Cardiac septum (tissue), 1 donor: ENCODE measurements around the gene MAN1B1. TPM values are rescaled to one million over a fixed set of nuclear protein-coding genes. Genes with fewer than 3 reads are reported as not detected.

Source experiments
- DNase-seq: peaks from one replicate; pipeline ENCODE4 v3.0.0-alpha.2; 2020; ENCODE audit warnings: low spot score
- intact Hi-C: fragments of 100-400 bp; cut with DNase I; formaldehyde crosslinking; loops from one replicate; pipeline ENCODE4 v1.14.0; 2022
- total RNA-seq: library from RNA; stranded (reverse); fragmentation: NEBNext Ultra II Directional; extraction: Animal tissue kit (Norgen Biotek cat#: 25700); gene quantifications from one replicate; pipeline ENCODE4 v1.2.1, GENCODE V29; 2021
- donor health status: DM: no; HTN: no; CAD: no.

Gene MAN1B1
- total RNA-seq, 1 donor from 2014 or later = 27.2 TPM

- intact Hi-C loops = no loop called here
- no peak for DNase-seq
Measured at GRCh38 chr9:137138058-137138721, 51.4 kb downstream of the MAN1B1 start.

GRCh38 chr9:137138722-137139467 lies 52.1 kb downstream of the MAN1B1 start, which contains the start of gene GRIN1:
TSS of gene GRIN1 (plus strand) at chr9:137139154. CDS start at chr9:137139487, 333 bp downstream.
- intact Hi-C loops = no loop called here
- no peak for DNase-seq

GRCh38 chr9:137139468-137140150 lies 52.8 kb downstream of the MAN1B1 start:
- no peak for DNase-seq
- intact Hi-C loops = no loop called here

GRCh38 chr9:137140151-137141012 lies 53.6 kb downstream of the MAN1B1 start:
- intact Hi-C loops = no loop called here
- no peak for DNase-seq

- intact Hi-C loops = no loop called here
Measured at GRCh38 chr9:137141050-137141810, 54.4 kb downstream of the MAN1B1 start.

GRCh38 chr9:137141976-137142936 lies 55.5 kb downstream of the MAN1B1 start:
- no peak for DNase-seq
- intact Hi-C loops = no loop called here

More at GRCh38 chr9:137141050-137141810, 54.4 kb downstream of the MAN1B1 start:
- DNase-seq = no peak

- no peak for DNase-seq
- intact Hi-C loops = no loop called here
Measured at GRCh38 chr9:137143459-137143858, 56.7 kb downstream of the MAN1B1 start.

GRCh38 chr9:137145731-137146526 lies 59.1 kb downstream of the MAN1B1 start:
- intact Hi-C loops = no loop called here
- no peak for DNase-seq

GRCh38 chr9:137146527-137146918 lies 59.7 kb downstream of the MAN1B1 start:
- DNase-seq = no peak
- intact Hi-C loops = no loop called here

GRCh38 chr9:137147091-137147792 lies 60.5 kb downstream of the MAN1B1 start:
- intact Hi-C loops = no loop called here
- DNase-seq = no peak

GRCh38 chr9:137147793-137148160 lies 61.0 kb downstream of the MAN1B1 start:
- intact Hi-C loops = no loop called here

GRCh38 chr9:137148242-137148641 lies 61.5 kb downstream of the MAN1B1 start:
- DNase-seq = no peak
- intact Hi-C loops = no loop called here

More at GRCh38 chr9:137147793-137148160, 61.0 kb downstream of the MAN1B1 start:
- no peak for DNase-seq

GRCh38 chr9:137148661-137149060 lies 61.9 kb downstream of the MAN1B1 start:
- intact Hi-C loops = no loop called here
- no peak for DNase-seq

GRCh38 chr9:137149363-137149762 lies 62.6 kb downstream of the MAN1B1 start:
- no peak for DNase-seq
- intact Hi-C loops = no loop called here

GRCh38 chr9:137149942-137150616 lies 63.3 kb downstream of the MAN1B1 start:
- DNase-seq = no peak
- intact Hi-C loops = no loop called here
